Thyroid gland (tissue), 4 donors: ENCODE data around the gene UNC45B. TPM values are rescaled to one million over a fixed set of nuclear protein-coding genes. Genes with fewer than 3 reads are reported as not detected.

Experiments
- DNase-seq, 2 donors: peaks; one replicate each; pipeline ENCODE4 v3.0.0-alpha.2; 2019
- H3K27ac ChIP-seq, 3 donors: fragments of 200-600 bp; sonication (generic); 1 replicate in 2 of 3; 2 replicates in 1 of 3; pipeline ENCODE4 v1.5.1; 2016 to 2019; ENCODE audit warnings: mild to moderate bottlenecking in 1 of 3, moderate library complexity in 1 of 3
- H3K27me3 ChIP-seq: fragments of 200-600 bp; sonication (generic); one replicate; pipeline ENCODE4 v1.5.1; 2019
- H3K36me3 ChIP-seq, 2 donors: fragments of 200-600 bp; sonication (generic); one replicate each; pipeline ENCODE4 v1.5.1; 2016 to 2019
- H3K4me1 ChIP-seq, 2 donors: fragments of 200-600 bp; sonication (generic); one replicate each; pipeline ENCODE4 v1.5.1; 2017 to 2019
- H3K4me3 ChIP-seq, 3 donors: fragments of 200-600 bp; sonication (generic); replicated peaks in 1 of 3; 1 replicate in 2 of 3; 2 replicates in 1 of 3; pipeline ENCODE4 v1.5.1; 2016; ENCODE audit warnings: mild to moderate bottlenecking in 1 of 3
- H3K9me3 ChIP-seq: fragments of 200-600 bp; sonication (generic); one replicate; pipeline ENCODE4 v1.5.1; 2017
- CTCF ChIP-seq, 6 experiments: fragments of 200-600 bp in 3 of 6; fragments of 450-650 bp in 3 of 6; sonication (generic) in 3 of 6; IDR thresholded peaks; one replicate each; pipeline ENCODE4 v1.5.1; 2016 to 2019; ENCODE audit warnings: antibody characterized with exemption in 6 of 6, mild to moderate bottlenecking in 2 of 6, inconsistent platforms in 1 of 6, moderate library complexity in 1 of 6
- POLR2A ChIP-seq, 2 donors: fragments of 450-650 bp; IDR thresholded peaks; one replicate each; pipeline ENCODE4 v1.6.1; 2017; ENCODE audit warnings: antibody characterized with exemption in 2 of 2, mild to moderate bottlenecking in 2 of 2, moderate library complexity in 1 of 2
- WGBS, 2 donors: methylation state at CpG; one replicate each; pipeline ENCODE4 v1.1.5; 2017; 5-methylcytosine and 5-hydroxymethylcytosine counted together
- intact Hi-C: fragments of 100-400 bp; cut with DNase I; formaldehyde crosslinking; loops from one replicate; pipeline ENCODE4 v1.15.1; 2023
- total RNA-seq, 4 donors: library from RNA; depleted of rRNA; stranded (reverse); fragments of >200 nt; gene quantifications; one replicate each; pipeline ENCODE4 v1.2.3, GENCODE V29; 2016

Gene UNC45B
- total RNA-seq, 4 donors from 2014 or later: not detected

GRCh38 chr17:35130392-35130791 is 17.2 kb upstream of the UNC45B start:
- 94 to 100% methylated on average over 1 to 3 of the region's 3 CpGs for WGBS, 2 donors
- intact Hi-C loops: no loop called here
- Histone ChIP-seq H3K27me3 (no peaks in the 10 kb centered on the region), H3K27ac (no peak overlapping the region), H3K4me1 (no peaks in the 10 kb centered on the region), H3K36me3 (peaks cover 16 to 35% of the 10 kb centered on the region in 2 donors), H3K9me3 (no peaks in the 10 kb centered on the region), H3K4me3 (no peak overlapping the region)
- no peak for DNase-seq
- TF ChIP-seq CTCF (IDR thresholded peaks at IDR 0.05): no peak
- TF ChIP-seq POLR2A (IDR thresholded peaks at IDR 0.05): no peak

GRCh38 chr17:35132099-35132498 is 15.5 kb upstream of the UNC45B start:
- intact Hi-C loops: no loop called here
- 84 to 86% methylated on average over 6 to 9 of the region's 10 CpGs for WGBS, 2 donors
- no peak for TF ChIP-seq CTCF (IDR thresholded peaks at IDR 0.05)
- TF ChIP-seq POLR2A (IDR thresholded peaks at IDR 0.05): no peak
- H3K27ac ChIP-seq: no peak overlapping the region
- no peak overlapping the region for H3K4me3 ChIP-seq
- no peaks in the 10 kb centered on the region for H3K27me3 ChIP-seq
- peaks cover 28 to 49% of the 10 kb centered on the region in 2 donors for H3K36me3 ChIP-seq
- no peaks in the 10 kb centered on the region for H3K4me1 ChIP-seq
- no peaks in the 10 kb centered on the region for H3K9me3 ChIP-seq
- no peak for DNase-seq

GRCh38 chr17:35132816-35133550 is 14.6 kb upstream of the UNC45B start:
- no peak overlapping the region for H3K27ac ChIP-seq
- H3K9me3 ChIP-seq: no peaks in the 10 kb centered on the region
- H3K36me3 ChIP-seq: peaks cover 32 to 57% of the 10 kb centered on the region in 2 donors
- 95% methylated on average over 19 to 21 of the region's 22 CpGs for WGBS, 2 donors
- no peaks in the 10 kb centered on the region for H3K27me3 ChIP-seq
- no peak overlapping the region for H3K4me3 ChIP-seq
- intact Hi-C loops: no loop called here
- TF ChIP-seq POLR2A (IDR thresholded peaks at IDR 0.05) (no peak), CTCF (IDR thresholded peaks at IDR 0.05) (no peak)
- no peaks in the 10 kb centered on the region for H3K4me1 ChIP-seq
- DNase-seq: no peak

- no peak for TF ChIP-seq CTCF (IDR thresholded peaks at IDR 0.05)
- no peak overlapping the region for H3K27ac ChIP-seq
- H3K4me3 ChIP-seq: no peak overlapping the region
- intact Hi-C loops: no loop called here
- H3K36me3 ChIP-seq: peaks cover 36 to 68% of the 10 kb centered on the region in 2 donors
- H3K9me3 ChIP-seq: no peaks in the 10 kb centered on the region
- 95 to 97% methylated on average over 6 of the region's 6 CpGs for WGBS, 2 donors
- no peaks in the 10 kb centered on the region for H3K4me1 ChIP-seq
- no peaks in the 10 kb centered on the region for H3K27me3 ChIP-seq
- no peak for DNase-seq
These were observed 12.3 kb upstream of the UNC45B start for GRCh38 chr17:35135322-35135721.

- Histone ChIP-seq H3K27me3 (no peaks in the 10 kb centered on the region), H3K36me3 (peaks cover 30 to 54% of the 10 kb centered on the region in 2 donors), H3K27ac (no peak overlapping the region), H3K4me1 (peaks cover 10 to 11% of the 10 kb centered on the region in 2 donors), H3K4me3 (no peak overlapping the region), H3K9me3 (no peaks in the 10 kb centered on the region)
- TF ChIP-seq CTCF (IDR thresholded peaks at IDR 0.05) (no peak), POLR2A (IDR thresholded peaks at IDR 0.05) (no peak)
- WGBS, 2 donors: 95 to 97% methylated on average over 6 of the region's 6 CpGs
- intact Hi-C loops: no loop called here
- DNase-seq: no peak
These were observed 9.4 kb upstream of the UNC45B start for GRCh38 chr17:35138218-35138617.
